Measurements from ENCODE around the gene KRT38. TPM values are rescaled to one million over a fixed set of nuclear protein-coding genes. Genes with fewer than 3 reads are reported as not detected.

KRT38 gene
- not detected for total RNA-seq

DNA sequence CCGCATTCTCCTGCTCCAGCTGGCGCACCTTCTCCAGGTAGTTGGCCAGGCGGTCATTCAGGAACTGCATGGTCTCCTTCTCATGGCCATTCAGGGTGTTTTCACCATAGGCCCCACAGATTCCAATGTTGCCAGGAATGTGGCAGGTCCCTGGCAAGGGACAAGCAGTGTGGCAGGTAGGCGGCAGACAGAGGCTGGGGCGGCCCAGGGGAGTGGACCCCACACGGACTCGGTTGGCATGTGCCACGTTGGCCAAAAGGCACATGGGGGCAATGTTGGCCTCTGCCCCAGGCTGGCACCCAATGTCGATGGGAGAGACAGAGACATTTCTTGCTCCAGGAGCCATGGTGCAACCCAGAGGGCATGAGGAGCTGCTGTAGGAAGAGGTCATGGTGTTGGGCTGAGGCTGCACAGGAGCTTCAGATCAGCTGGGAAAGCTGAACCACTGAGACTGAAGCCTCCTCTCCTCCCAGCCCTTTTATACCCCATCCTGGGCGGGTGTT lies at the start of gene KRT38:
KRT38 (minus strand) TSS at position 453 of the 503 bp plus-strand sequence; CDS start at position 391, 62 bp downstream.
- ATAC-seq (no peak), DNase-seq (no peak)
- H3K27me3 Mint-ChIP-seq (ENCODE audit: low read depth): peaks cover 12% of the 10 kb centered on the region
- no peaks in the 10 kb centered on the region for H3K36me3 Mint-ChIP-seq (ENCODE audit: low read depth)
- CTCF ChIA-PET: no interaction called here
- POLR2A ChIA-PET: no interaction called here
- no peak within 1 kb of the TSS for H3K27ac Mint-ChIP-seq
- no peaks in the 10 kb centered on the region for H3K4me1 Mint-ChIP-seq (ENCODE audit: low read depth)
- H3K4me3 Mint-ChIP-seq: no peak within 1 kb of the TSS
- H3K9me3 Mint-ChIP-seq (ENCODE audit: insufficient read depth): no peaks in the 10 kb centered on the region

DNA sequence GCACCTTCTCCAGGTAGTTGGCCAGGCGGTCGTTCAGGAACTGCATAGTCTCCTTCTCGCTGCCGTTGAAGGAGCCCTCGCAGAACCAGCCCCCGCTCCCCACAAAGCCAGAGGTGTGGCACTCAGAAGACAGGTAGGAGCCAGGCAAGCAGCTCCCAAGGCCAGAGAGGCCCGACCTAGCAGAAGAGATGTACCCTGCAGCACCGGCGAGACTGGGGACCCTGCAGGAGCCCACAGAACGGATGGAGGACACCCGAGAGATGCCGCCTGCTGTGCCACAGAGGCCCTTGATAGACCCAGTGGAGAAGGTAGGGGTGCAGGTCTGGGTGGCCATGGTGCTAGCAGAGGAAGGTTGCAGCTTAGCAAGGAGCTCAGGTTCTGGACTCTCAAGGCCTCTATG lies 48.7 kb upstream of the KRT38 start, which contains the start of gene KRT36:
KRT36 (minus strand) TSS at position 380 of the 400 bp plus-strand sequence; CDS start at position 334, 46 bp downstream.
- no peak for ATAC-seq
- no peaks in the 10 kb centered on the region for H3K36me3 Mint-ChIP-seq (ENCODE audit: low read depth)
- H3K9me3 Mint-ChIP-seq (ENCODE audit: insufficient read depth): no peaks in the 10 kb centered on the region
- CTCF ChIA-PET: interaction anchor here (1.8 kb wide), 1 partner anchor 173 kb away, joined by 7 read pairs; no protein-coding TSS in a partner anchor
- H3K4me3 Mint-ChIP-seq: no peak within 1 kb of the TSS
- H3K27ac Mint-ChIP-seq: no peak within 1 kb of the TSS
- POLR2A ChIA-PET: no interaction called here
- peaks cover 2% of the 10 kb centered on the region for H3K4me1 Mint-ChIP-seq (ENCODE audit: low read depth)
- H3K27me3 Mint-ChIP-seq (ENCODE audit: low read depth): no peaks in the 10 kb centered on the region
- DNase-seq: no peak

DNA sequence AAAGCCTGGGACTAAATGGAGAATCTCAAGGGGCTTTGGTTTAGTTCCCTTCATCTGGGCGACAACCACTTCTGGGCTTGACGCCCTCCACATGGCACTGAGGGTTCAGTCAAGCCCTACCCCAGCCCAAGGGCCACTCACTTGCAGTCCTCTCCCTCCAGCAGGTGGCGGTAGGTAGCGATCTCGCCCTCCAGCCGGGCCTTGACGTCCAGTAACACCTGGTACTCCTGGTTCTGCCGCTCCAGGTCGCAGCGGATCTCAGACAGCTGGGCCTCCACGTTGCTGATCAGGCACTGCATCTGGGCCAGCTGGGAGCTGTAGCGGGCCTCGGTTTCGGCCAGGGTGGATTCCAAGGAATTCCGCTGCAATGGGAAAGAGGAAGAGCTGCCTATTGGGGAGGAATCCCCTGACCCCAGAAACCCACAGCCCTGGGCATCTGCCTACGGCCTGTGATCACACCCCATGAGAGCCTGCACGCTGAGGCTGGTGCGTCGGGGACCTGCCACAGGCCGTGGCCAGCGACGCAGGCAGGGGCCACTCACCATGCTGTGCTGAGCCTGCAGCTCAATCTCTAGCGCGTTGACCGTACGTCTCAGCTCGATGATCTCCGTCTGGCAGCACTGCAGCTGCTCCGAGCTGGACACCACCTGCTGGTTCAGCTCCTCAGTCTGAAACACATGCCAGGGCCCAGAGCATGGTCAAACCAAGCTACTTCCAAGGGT lies 46.2 kb upstream of the KRT38 start:
- H3K4me1 Mint-ChIP-seq (ENCODE audit: low read depth): peaks cover 2% of the 10 kb centered on the region
- no peak overlapping the region for H3K27ac Mint-ChIP-seq
- ChIA-PET CTCF (interaction anchor here (0.7 to 1.1 kb wide), 4 partner anchors 28 to 162 kb away, joined by 3 to 4 read pairs (median 4); no protein-coding TSS in a partner anchor), POLR2A (no interaction called here)
- no peaks in the 10 kb centered on the region for H3K36me3 Mint-ChIP-seq (ENCODE audit: low read depth)
- no peak overlapping the region for H3K4me3 Mint-ChIP-seq
- H3K27me3 Mint-ChIP-seq (ENCODE audit: low read depth): peaks cover 3% of the 10 kb centered on the region
- DNase-seq (peak; percentile 49), ATAC-seq (no peak)
- no peaks in the 10 kb centered on the region for H3K9me3 Mint-ChIP-seq (ENCODE audit: insufficient read depth)

DNA sequence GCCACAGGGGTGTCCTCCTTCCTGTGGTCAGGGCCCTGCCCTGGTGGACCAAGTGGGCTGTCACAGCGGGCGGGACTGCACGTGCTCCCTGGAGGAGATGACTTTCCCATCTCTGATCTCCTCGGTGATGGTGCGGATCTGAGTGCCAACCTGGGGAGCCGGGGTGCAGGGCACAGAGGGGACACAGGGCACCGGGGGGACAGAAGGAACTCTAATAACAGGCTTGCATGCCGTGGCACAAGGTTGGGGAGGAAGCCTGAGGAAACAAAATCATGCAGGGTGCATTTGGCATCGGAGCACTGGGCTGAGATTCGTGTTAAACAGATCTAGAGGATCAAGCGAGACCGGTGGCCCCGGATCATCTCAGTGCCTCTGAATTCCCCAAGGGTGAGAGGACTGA lies 45.5 kb upstream of the KRT38 start:
- H3K9me3 Mint-ChIP-seq (ENCODE audit: insufficient read depth): no peaks in the 10 kb centered on the region
- CTCF ChIA-PET: interaction anchor here (1.0 kb wide), 1 partner anchor 162 kb away, joined by 4 read pairs; no protein-coding TSS in a partner anchor
- DNase-seq: no peak

DNA sequence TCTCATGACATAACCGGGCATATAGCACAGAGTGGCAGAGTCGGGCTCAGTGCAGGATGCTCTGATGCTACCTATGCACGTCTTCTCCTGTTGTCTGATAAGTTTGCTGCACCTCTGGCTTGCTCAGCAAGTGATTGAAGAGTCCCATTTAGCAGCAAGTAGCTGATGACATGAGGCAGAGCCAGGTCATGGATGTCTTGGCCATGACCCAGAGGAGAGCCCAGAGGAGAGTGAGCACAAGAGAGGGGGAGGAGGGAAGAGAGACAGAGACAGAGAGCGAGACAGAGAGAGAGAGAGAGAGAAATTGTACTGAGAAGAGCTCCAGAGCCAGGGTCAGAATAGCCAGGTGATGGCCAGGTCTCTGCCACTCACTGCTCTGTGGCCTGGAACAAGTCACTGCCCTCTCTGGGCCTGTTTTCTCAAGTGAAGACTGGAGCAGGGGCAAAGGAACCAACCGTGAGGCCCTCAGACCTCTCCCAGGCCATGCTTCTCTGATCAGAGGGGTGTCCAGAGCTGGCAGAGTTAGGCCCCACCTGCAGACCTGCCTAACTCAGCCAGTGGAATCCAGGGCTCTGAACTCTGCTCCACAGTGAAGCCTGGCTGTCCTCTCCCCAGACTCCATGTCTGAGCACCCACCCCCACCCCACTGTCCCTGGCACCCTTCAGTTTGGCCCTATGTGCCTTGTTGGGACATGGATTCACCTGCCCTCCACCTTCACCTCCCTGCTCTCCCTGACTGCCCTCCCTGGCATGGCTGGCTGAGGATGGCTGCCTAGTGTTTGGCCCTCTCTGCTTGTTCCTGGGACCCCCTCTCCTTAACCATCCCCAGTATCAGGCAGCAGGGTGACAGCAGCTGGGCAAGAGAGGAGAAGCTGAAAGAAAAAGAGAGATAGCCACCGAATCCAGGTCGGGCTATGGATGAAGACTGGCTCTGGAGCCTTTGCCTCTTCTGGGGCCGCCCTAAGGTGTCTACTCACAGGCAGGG lies 44.4 kb upstream of the KRT38 start:
- no peak overlapping the region for H3K4me3 Mint-ChIP-seq
- peaks cover 2% of the 10 kb centered on the region for H3K4me1 Mint-ChIP-seq (ENCODE audit: low read depth)
- peaks cover 3% of the 10 kb centered on the region for H3K27me3 Mint-ChIP-seq (ENCODE audit: low read depth)
- H3K9me3 Mint-ChIP-seq (ENCODE audit: insufficient read depth): no peaks in the 10 kb centered on the region
- H3K36me3 Mint-ChIP-seq (ENCODE audit: low read depth): no peaks in the 10 kb centered on the region
- no peak for ATAC-seq
- POLR2A ChIA-PET: interaction anchor here (0.6 kb wide), 1 partner anchor 446 kb away, joined by 3 read pairs; no protein-coding TSS in a partner anchor
- no peak overlapping the region for H3K27ac Mint-ChIP-seq
- DNase-seq: no peak
- CTCF ChIA-PET: interaction anchor here (1.4 kb wide), 1 partner anchor 64 kb away, joined by 4 read pairs; no protein-coding TSS in a partner anchor

More for the DNA sequence above, 45.5 kb upstream of the KRT38 start:
- H3K4me3 Mint-ChIP-seq: no peak overlapping the region
- no peaks in the 10 kb centered on the region for H3K36me3 Mint-ChIP-seq (ENCODE audit: low read depth)
- peaks cover 3% of the 10 kb centered on the region for H3K27me3 Mint-ChIP-seq (ENCODE audit: low read depth)
- POLR2A ChIA-PET: no interaction called here
- no peak for ATAC-seq
- peaks cover 2% of the 10 kb centered on the region for H3K4me1 Mint-ChIP-seq (ENCODE audit: low read depth)
- H3K27ac Mint-ChIP-seq: no peak overlapping the region

DNA sequence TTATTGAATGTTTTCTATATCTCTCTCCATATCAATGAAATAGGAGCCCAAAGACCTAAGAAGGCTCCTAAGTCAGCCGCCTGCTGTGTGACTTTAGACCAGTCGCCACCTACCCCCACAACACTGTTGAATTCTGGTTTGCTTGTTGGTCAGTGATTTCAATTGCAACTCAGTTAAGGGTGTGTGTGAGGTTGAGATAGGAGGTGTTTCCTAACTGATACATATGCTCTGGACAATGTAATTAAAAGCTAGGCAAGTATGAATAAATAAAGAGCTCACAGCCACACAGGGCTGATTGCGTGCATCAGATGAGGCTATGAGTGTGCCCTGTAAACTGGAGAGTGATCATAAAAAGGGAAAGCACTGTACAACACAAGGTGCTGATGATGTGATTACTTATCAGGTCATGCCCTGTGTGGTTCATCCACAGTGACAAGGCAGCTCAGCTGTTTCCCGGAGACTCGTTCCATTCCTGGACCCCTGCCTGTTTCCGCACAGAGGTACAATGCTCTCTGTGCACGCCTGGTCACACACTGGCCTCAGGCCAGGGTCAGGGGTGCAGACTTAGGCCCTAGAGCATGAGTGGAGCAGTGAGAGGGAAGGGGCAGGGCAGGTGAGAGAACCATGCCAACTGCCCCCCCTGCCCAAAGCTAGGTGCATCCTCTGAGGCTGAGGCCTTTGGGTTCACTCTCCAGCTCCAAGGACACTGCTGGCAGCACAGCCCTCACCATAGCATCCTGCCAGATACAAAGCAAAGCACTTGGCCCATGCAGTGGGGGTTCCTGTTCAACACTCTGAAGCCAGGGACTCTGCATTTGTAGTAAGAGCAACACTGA lies 43.4 kb upstream of the KRT38 start:
- Mint-ChIP-seq H3K36me3 (ENCODE audit: low read depth) (no peaks in the 10 kb centered on the region), H3K27me3 (ENCODE audit: low read depth) (peaks cover 3% of the 10 kb centered on the region), H3K4me1 (ENCODE audit: low read depth) (no peaks in the 10 kb centered on the region), H3K9me3 (ENCODE audit: insufficient read depth) (no peaks in the 10 kb centered on the region), H3K27ac (no peak overlapping the region), H3K4me3 (no peak overlapping the region)
- ChIA-PET POLR2A (interaction anchor here (0.6 kb wide), 1 partner anchor 445 kb away, joined by 3 read pairs; no protein-coding TSS in a partner anchor), CTCF (interaction anchor here (0.8 to 1.4 kb wide), 2 partner anchors 65 to 582 kb away, joined by 3 to 4 read pairs; no protein-coding TSS in a partner anchor)
- no peak for DNase-seq
- ATAC-seq: no peak

DNA sequence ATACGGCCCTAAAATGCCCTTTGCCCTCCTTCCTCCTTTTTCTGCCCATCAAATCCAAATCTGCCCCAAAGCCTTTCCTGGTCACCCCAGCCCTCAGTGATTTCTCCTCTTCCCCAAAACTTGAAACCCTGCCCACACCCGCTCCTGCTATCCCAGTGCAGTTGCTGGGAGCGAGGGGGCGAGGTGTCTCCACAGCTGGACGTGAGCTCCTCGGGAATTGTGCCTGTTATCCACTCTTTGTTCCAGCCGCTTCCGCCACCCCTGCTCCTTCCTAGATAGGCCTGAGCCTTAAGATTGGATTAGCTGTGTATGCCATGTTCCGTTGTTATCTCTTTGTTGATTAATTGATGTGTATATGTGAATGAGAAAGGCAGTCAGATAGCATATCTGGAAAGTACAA lies 42.7 kb upstream of the KRT38 start:
- Mint-ChIP-seq H3K4me1 (ENCODE audit: low read depth) (no peaks in the 10 kb centered on the region), H3K36me3 (ENCODE audit: low read depth) (no peaks in the 10 kb centered on the region), H3K4me3 (no peak overlapping the region), H3K9me3 (ENCODE audit: insufficient read depth) (no peaks in the 10 kb centered on the region), H3K27me3 (ENCODE audit: low read depth) (peaks cover 3% of the 10 kb centered on the region), H3K27ac (no peak overlapping the region)
- ATAC-seq (no peak), DNase-seq (no peak)
- CTCF ChIA-PET: interaction anchor here (0.8 to 1.4 kb wide), 2 partner anchors 66 to 582 kb away, joined by 3 to 4 read pairs; no protein-coding TSS in a partner anchor
- POLR2A ChIA-PET: no interaction called here

DNA sequence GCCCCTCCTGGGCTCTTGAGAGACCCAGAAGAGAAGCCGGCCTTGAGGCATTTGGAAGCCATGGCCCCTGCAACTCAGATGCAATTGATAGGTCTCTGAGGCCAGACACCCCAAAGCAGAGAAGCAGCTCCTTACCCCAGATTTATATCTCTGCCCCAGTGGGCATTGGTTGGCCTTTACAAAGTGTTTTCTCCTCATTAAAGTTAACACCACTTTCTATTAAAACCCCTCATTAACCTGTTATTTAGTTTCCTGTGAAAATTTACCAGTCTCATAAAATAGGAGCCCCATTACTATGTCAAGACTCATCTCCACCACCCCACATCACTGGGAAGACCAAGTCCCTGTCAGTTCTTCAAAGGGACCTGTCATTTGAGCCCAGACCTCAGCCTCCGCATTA lies 40.3 kb upstream of the KRT38 start, which contains the start of gene KRT35:
KRT35 (minus strand) TSS at position 116 of the 400 bp plus-strand sequence; CDS start at position 62, 54 bp downstream.
- Mint-ChIP-seq H3K36me3 (ENCODE audit: low read depth) (no peaks in the 10 kb centered on the region), H3K27me3 (ENCODE audit: low read depth) (peaks cover 3% of the 10 kb centered on the region), H3K9me3 (ENCODE audit: insufficient read depth) (no peaks in the 10 kb centered on the region), H3K4me3 (no peak within 1 kb of the TSS), H3K27ac (no peak within 1 kb of the TSS), H3K4me1 (ENCODE audit: low read depth) (no peaks in the 10 kb centered on the region)
- no peak for ATAC-seq
- ChIA-PET CTCF (interaction anchor here (1.4 kb wide), 1 partner anchor 182 kb away, joined by 3 read pairs; no protein-coding TSS in a partner anchor), POLR2A (no interaction called here)
- no peak for DNase-seq

DNA sequence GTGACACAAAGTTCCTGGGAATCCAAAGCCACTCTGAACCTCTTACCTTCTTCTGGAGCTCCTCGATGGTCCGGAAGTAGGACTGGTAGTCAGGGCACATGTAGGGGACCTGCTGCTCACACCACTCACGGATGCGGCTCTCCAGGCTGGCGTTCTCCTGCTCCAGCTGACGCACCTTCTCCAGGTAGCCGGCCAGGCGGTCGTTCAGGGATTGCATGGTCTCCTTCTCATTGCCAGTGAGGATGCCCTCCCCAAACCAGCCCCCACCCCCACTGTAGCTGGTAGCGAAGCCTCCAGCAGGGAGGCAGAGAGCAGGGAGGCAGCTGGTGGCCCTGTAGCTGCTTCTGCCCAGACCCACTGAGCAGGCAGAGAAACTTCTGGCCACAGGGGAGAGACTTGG lies 39.8 kb upstream of the KRT38 start:
- CTCF ChIA-PET: no interaction called here
- Mint-ChIP-seq H3K9me3 (ENCODE audit: insufficient read depth) (no peaks in the 10 kb centered on the region), H3K27ac (no peak overlapping the region), H3K4me1 (ENCODE audit: low read depth) (no peaks in the 10 kb centered on the region), H3K27me3 (ENCODE audit: low read depth) (peaks cover 3% of the 10 kb centered on the region), H3K4me3 (no peak overlapping the region), H3K36me3 (ENCODE audit: low read depth) (no peaks in the 10 kb centered on the region)
- POLR2A ChIA-PET: no interaction called here
- no peak for DNase-seq
- no peak for ATAC-seq

DNA sequence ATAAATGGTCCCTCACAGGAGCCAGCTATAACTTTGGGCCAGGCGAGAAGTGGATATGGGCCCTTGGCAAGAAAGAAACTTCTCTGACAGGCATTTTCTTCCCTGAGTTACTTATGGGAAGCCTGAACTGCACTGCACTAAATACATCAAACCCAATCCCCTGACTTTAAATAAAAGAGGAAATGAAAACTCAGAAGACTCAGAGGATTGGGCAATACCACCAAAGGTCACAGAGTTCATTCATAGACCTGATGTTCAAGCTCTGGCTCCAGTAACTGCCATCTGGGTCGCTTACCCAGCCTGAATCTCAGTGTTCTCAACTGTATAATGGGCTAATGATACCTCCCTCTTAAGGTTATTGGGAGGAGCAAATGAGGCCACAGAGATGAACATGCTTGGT lies 39.4 kb upstream of the KRT38 start:
- ATAC-seq: no peak
- no peaks in the 10 kb centered on the region for H3K4me1 Mint-ChIP-seq (ENCODE audit: low read depth)
- peaks cover 3% of the 10 kb centered on the region for H3K27me3 Mint-ChIP-seq (ENCODE audit: low read depth)
- no peak for DNase-seq
- no peaks in the 10 kb centered on the region for H3K9me3 Mint-ChIP-seq (ENCODE audit: insufficient read depth)
- ChIA-PET POLR2A (no interaction called here), CTCF (no interaction called here)
- H3K36me3 Mint-ChIP-seq (ENCODE audit: low read depth): no peaks in the 10 kb centered on the region
- no peak overlapping the region for H3K27ac Mint-ChIP-seq
- no peak overlapping the region for H3K4me3 Mint-ChIP-seq

DNA sequence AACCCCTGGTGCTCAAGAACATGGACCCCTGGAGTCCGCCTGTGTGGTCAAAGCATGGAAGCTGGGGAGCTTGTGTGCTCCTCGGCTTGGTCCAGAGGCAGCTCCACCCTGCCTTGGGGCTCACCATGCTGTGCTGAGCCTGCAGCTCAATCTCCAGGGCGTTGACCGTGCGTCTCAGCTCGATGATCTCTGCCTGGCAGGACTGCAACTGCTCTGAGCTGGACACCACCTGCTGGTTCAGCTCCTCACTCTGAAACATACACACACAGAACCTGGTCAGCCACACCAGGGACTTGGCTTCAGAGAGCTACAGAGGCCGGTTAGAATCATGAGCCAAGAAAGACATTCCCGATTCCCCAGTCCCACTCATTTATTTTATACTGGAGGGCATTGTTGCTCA lies 37.5 kb upstream of the KRT38 start:
- no peaks in the 10 kb centered on the region for H3K4me1 Mint-ChIP-seq (ENCODE audit: low read depth)
- POLR2A ChIA-PET: no interaction called here

More for the DNA sequence above, 37.5 kb upstream of the KRT38 start:
- Mint-ChIP-seq H3K27me3 (ENCODE audit: low read depth) (no peaks in the 10 kb centered on the region), H3K27ac (no peak overlapping the region), H3K9me3 (ENCODE audit: insufficient read depth) (no peaks in the 10 kb centered on the region), H3K36me3 (ENCODE audit: low read depth) (no peaks in the 10 kb centered on the region), H3K4me3 (no peak overlapping the region)
- CTCF ChIA-PET: interaction anchor here (0.7 kb wide), 1 partner anchor 18 kb away, joined by 3 read pairs; no protein-coding TSS in a partner anchor
- DNase-seq: no peak
- no peak for ATAC-seq

All from activated CD8-positive, alpha-beta T cell treated with anti-CD3 and anti-CD28 coated beads, Interleukin-2, amount 10 ng/mL, durations not matched to agents 7 days and 5 days (primary cell).